ENCODE measurements around the gene BSPRY.

BSPRY gene

DNA sequence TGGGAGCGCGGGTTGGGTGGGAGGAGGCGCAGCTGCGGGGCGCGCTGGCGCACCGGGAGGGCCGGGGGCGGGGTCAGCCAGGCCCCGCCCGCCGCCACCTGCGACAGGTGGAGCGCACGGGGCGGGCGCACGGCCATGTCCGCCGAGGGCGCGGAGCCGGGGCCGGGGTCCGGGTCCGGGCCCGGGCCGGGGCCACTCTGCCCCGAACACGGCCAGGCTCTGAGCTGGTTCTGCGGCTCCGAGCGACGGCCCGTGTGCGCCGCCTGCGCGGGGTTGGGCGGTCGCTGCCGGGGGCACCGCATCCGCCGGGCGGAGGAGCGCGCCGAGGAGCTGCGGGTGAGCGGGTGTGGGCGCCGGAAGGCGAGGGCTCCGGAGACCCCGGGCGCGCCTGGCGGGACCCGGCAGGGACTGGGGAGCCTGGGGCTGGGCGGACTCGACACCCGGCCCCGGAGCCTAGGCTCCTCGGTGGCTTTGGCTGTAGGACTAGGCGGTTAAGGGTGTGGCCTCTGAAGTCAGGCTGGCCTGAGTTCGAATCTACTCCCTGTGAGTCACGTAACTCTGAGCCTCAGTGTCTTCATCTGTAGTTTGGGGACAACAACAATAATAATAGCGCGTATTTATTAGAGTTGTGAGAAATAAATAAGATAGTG is at the start of gene BSPRY:
Gene BSPRY (plus strand): TSS at position 97 of the 650 bp plus-strand sequence. CDS start 39 bp downstream, at position 136.
- DNase-seq (ENCODE audit: low spot score), result peak; percentile 17

DNA sequence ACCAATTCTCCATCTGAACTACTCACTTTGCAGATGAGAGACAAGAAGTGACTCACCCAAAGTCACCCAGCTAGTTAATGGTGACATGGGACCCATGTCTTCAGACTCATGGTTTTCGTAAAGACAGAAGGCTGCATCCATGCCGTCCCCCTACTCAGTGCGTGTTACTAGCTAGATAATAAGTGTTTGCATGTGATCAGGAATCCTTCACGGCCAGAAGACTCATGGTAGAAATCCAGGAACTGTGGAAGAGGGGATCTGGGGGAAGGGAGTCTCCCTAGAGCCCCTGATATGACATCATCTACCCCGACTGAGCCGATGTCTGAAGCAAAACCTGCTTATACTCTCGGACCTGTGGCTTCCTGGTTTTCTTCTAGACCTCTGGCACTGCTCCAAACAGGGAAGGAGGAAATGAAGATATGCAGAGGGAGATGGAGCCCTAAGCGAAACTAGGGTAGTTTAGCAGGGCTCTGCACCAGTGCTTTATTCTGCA is 49.5 kb upstream of the BSPRY start:
- DNase-seq (ENCODE audit: low spot score), result no peak

DNA sequence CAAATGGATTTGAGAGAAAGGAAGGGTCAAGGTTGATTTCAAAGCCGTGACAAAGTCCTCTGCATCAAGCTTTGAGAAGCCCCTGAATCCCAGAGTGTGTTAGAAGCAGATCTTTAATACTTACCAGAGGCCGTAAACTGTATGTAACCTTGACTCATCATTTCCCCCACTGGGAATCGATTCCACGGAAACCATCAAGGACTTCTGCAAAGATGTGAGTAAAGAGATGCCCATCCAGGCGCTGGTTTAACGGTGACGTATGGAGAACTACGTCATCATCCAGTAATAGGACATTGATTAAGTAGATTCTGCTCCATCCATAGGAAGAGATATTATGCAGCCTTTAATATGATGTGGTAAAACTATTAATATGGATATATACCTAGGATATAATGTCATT is 47.8 kb upstream of the BSPRY start:
- no peak for DNase-seq (ENCODE audit: low spot score)

DNA sequence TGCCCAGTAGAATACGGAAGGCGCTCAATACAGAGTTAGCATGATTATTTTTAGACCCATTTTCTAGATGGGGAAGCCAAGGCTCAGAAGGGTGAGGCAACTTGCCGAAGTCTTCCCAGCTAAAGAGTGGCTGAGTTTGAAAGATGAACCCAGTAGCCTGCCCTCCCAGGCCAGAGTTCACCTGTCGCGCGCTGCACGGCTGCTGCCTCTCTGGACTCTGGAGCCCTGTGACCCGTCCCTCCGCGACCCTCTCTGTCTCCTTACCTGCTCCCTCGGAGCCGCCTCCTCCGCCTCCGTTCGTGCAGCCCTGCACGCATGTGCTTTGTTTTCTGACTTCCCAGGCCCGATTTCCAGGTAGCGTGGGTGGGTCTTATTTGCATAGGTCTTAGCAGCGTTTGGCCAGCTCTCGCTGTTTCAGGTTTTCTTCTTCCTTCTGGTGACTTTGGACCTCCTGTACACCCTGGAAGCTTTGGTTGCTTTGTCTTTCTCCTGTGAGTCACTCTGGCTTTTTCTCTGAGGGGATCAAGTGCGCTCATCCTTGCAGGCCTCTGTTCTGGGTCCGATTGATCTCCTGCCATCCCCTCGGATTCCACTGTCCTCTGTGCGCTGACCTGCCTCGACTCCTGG is 46.4 kb upstream of the BSPRY start, which contains the start of gene RNF183:
Gene RNF183 (minus strand): TSS at position 585 of the 627 bp plus-strand sequence. CDS start 5,192 bp downstream, outside the sequence.
- no peak for DNase-seq (ENCODE audit: low spot score)

DNA sequence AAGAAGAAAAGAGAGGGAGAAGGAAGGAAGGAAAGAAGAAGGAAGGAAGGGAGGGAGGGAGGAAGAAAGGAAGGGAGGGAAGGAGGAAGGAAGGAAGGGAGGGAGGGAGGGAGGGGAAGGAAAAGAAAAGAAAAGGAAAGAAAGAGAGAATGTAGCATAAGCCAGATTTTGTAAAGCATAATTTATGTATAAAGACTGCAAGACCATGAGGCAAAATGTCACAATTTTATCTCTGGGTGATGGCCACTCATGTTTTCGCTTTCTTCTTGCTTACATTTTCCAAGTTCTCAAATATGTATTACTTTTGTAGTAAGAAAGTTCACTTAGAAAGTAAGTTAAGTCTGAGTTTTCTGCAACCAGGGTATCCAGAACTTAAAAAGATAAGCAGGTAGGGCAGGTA is 42.8 kb upstream of the BSPRY start:
- DNase-seq (ENCODE audit: low spot score), result no peak

DNA sequence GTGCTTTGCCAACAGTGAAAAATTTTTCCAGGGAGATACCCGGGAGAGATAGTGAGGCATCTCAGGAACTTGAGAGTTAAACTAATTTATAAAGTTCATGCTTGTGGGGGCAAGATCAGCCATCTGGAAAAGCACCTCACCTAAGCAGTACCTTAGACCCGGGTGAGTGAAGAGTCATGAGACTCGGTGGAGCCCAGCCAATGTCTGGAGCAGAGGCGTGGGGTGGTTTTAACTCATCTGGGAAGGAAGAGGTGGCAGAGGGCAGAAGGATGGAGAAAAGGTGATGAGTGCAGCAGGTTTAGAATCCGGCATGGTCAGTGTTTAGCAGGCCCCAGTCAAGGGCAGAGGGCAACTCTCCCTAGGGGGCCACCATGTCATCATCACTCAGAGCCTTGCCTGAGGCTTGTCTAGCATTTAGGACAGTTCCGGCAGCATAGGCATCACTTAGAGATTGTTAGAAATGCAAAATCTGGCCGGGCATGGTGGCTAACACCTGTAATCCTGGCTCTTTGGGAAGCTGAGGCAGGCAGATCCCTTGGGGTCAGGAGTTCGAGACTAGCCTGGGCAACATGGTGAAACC is 41.9 kb upstream of the BSPRY start:
- DNase-seq (ENCODE audit: low spot score), result no peak

DNA sequence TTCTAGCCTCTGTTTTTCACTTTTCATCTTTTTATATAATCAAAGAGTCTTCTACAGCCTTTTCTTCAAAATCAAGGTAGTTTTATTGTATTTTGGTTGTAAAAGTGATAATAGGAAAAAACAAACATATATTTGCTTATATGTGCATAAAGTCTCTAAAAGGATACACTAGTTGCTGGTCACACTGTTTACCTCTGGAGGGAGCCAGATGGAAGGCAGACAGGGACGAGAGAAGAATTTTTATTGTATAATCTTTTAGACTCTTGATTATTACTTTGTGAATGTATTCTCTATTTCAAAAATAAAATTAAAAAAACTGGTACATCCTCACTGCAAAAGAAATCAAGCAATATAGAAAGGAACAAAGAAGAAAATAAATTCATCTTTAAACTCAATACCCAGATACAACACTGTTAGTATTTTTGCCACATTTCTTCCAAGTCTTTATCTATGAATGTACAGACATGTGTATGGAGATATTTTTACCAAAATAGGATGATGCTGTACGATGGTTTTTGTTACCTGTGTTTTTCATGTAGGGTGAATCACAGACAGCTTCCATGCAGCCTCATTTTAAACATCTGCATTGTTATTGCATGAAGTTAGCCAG is 40.0 kb upstream of the BSPRY start:
- DNase-seq (ENCODE audit: low spot score), result peak; percentile 42

DNA sequence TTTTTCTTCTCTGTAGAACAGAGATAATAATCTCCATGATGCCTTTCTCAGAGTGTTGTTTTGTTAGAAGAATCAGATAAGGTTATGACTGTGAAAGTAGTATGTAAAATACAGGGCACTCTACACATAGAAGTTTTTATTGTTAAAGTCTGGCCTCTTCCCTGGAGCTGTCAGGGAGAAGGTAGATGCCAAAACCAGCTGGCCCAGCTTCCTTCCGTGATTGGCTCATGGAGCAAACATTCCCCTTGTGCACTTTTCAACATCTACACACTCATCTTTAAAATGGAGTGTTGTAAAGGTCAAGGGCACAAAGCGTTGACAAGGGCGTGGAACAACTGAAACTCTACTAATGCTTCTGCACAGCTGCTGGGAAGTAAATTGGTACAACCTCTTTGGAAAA is 38.8 kb upstream of the BSPRY start:
- no peak for DNase-seq (ENCODE audit: low spot score)

DNA sequence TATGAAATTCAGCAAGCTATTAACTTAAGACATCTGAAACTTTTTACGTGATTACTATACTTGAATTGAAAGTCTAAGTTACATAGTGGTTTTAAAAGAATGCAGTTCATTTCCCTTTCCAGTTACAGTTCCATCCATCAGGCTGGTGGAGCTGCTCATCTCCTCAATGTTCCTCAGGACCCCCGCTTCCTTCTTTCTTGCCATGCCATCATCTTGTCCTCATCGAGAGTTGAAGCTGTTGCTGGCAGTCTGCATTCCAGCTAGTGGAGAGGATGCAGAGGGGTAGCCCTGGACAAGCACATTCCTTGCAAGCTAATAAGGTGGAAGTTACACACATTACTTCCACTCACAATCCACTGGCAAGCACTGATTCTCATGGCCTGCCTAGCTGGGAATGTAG is 37.4 kb upstream of the BSPRY start:
- DNase-seq (ENCODE audit: low spot score), result no peak

DNA sequence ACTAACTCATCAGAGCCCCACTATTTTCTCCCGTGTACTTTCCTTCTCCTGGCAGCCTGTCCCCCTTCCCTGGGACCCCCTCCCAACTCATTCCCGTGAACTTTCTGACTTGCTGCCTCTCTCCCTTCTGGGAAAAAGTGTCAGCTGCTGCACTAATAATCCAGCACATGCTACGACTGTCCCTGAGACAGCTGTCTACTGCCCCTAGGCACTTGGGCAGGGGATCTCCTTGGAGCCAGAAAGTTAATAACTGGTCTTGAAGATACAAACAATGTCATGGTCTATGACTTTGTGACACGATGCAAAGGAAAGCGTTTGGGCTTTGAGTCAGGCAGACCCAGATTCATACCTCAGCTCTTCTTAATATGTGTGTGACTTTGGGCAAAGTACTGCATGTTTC is 36.1 kb upstream of the BSPRY start:
- DNase-seq (ENCODE audit: low spot score), result no peak

DNA sequence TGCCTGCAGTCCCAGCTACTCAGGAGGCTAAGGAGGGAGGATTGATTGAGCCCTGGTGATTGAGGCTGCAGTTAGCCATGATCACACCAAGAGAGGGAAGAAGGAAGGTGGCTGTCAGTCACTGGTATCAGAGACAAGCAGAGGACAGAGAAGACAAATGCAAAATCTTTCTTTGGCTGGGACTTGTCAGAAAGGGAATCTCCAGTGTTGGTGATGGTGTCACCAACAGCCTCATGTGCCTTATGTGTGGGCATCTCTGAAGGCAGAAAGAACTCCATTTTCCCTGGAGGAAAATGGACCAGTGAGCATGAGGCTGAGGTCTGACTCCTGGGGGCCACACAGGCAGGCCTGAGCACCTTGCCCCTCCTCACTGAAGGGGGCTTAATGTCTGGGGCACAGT is 34.1 kb upstream of the BSPRY start:
- DNase-seq (ENCODE audit: low spot score), result no peak

DNA sequence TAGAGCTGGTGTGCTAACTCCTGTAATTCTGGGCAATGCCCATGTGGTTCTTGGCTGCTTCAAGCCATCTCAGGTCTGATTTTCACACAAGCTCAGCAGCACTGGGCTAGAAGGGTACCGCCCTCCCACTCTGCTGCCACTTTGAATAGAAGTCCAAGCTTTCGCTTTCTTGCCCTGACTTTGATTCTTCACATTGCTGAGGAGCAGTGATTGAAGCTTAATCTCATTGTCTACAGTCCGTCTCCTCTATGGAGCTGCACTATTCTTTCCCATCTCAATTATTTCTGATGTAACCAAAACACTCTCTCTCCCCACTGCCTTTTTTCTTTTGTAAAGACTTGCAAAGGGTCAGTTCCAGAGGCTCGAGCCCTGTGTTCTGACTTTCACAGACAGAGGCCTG is 33.3 kb upstream of the BSPRY start:
- no peak for DNase-seq (ENCODE audit: low spot score)

DNA sequence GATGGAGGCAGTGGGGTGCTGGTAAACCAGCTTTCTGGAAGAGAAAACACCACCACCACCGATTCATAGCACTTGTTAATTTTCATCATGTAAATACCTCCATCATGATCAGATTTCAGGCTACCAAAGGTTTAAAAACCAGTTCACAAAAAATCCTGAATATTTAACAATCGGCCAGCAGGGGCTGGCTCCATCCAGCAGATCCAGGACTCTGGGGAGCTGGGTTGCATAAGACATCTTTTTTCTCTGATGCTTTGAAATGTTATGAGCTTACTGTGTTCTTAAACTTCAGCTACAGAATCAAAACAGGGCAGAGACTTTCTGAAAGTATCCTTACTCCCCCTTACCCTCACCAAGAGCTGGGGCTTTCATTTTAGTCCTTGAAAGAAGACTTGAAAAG is 31.6 kb upstream of the BSPRY start:
- no peak for DNase-seq (ENCODE audit: low spot score)

DNA sequence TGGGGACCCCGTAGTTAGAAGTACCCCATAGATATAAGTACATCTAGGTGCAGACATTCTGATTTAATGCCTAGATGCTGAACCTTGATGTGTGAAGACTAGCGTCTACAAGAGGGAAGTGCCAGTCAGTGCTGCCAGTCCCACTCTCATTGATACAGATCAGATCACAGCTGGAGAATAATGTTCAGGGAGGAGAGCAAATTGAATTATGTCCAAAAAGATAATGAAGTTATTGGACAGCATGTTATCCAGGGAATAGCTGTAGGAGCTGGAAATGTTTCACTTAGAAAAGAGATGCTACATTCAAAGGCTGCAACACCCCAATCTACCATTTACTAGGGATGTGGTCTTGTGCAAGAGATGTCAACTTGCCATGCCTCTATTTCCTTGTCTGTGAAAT is 30.3 kb upstream of the BSPRY start:
- no peak for DNase-seq (ENCODE audit: low spot score)

DNA sequence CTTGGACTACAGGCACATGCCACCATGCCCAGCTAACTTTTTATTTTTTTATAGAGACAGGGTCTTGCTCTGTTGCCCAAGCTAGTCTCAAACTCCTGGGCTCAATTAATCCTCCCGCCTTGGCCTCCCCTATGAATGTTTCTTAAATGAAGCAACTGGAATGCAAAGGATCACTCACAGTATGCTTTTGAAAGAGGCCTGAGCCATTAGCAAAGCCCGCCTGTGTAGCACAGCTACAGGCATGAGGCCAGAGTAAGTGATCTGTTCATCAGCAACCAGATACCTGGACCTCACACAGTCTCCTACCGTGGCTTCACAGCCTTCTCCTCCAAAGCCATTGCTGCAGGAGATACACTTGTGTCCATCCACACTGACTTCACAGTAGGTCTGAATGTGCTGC is 29.3 kb upstream of the BSPRY start:
- DNase-seq (ENCODE audit: low spot score), result no peak

DNA sequence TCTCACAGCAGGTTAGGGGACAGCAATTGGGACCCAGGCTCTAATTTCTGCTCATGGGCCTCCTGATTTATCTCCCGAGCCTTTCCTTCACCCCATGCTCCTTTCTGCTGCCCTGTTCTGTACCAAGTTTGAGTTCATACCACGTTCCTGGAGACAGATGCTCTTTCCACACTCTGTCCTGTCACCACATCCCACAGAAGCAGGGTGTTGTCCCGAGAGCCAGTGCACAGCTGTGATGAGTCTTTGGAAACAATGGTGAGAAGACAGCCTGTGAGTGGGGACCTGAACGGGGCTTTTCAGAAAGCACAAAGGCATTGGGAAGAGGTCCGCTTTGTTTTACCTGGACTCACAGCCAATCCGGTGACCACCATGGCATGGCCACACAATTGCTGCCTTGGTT is 26.7 kb upstream of the BSPRY start:
- DNase-seq (ENCODE audit: low spot score), result no peak

DNA sequence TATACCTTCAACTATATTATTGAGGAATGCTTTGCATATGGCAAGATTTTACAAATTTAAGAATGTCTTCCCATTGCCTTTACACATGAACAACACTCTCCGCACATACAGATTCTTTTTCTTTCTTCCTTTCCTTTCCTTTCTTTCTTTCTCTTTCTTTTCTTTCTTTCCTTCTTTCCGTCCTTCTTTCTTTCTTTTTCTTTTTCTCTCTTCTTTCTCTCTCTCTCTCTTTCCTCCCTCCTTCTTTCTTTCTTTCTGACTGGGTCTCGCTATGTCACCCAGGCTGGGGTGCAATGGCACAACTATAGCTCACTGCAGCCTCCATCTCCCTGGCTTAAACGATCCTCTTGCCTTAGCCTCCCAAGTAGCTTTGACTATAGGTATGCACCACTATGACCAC is 23.1 kb upstream of the BSPRY start:
- no peak for DNase-seq (ENCODE audit: low spot score)

DNA sequence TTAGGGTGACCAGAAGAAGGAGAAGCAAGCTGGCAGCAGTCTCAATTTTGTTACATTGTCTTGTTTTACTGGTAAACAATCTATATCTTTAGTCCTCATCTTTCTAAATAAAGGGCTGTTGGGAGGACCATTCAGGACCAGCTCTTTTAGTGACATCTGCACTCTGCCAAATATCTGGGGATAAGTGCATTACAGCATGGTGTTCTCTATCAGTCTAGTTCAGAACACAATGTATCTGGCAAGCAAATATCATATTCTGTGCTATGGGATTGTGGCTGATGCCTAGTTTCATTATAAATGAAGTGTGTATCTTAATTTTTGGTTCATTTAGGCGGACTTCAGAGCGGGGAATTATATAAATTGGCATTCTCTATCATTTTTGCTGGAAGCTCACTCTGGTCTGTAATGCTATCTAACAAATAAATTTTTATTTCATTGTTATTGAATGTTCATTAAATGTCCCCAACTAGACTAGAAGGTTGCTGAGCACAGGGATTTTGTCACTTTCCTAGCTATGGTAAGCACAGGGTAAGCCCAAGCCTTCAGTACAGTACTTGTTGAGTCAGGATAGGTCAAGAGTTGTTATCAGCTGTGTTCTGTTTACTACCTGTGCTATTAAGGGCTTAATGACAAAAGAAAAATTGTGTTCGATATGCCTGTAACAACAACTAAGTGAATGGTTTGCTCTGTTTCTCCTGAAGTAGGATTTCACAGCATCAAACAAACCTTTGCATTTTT is 21.1 kb upstream of the BSPRY start:
- no peak for DNase-seq (ENCODE audit: low spot score)

DNA sequence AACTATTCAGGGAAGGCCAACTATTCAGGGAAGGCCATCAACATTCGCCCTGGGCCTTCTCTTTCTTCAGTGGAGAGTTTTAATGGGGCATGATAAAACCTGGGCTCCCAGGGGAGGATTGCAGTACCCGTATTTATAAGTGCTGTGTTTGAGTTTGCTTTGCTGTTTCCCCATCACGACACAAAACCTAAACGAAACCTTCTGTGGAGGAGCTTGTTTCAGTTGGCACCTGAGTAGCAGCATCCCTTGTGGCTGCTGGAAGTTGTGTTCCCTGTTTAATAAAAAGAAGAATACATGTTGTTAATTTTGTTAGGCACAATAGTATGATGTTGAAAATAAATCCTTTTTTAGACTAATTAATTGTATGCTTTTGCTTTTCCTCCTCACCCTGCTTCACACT is 17.6 kb upstream of the BSPRY start:
- no peak for DNase-seq (ENCODE audit: low spot score)

DNA sequence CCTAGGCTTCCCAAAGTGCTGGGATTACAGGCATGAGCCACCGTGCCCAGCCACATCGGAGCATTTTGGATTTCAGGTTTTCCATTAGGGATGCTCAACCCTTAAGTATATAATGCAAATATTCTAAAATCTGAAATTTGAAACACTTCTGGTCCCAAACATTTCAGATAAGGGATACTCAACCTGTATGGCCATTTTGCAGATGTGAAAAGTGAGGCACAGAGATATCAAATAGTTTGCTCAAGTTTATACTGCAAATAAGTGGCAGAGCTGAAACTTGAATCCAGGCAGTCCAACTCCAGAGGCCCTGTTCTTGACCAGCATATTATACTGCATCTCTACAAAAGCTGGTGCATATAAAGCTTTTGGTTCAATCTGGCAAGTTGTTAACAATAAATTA is 11.6 kb upstream of the BSPRY start:
- no peak for DNase-seq (ENCODE audit: low spot score)

DNA sequence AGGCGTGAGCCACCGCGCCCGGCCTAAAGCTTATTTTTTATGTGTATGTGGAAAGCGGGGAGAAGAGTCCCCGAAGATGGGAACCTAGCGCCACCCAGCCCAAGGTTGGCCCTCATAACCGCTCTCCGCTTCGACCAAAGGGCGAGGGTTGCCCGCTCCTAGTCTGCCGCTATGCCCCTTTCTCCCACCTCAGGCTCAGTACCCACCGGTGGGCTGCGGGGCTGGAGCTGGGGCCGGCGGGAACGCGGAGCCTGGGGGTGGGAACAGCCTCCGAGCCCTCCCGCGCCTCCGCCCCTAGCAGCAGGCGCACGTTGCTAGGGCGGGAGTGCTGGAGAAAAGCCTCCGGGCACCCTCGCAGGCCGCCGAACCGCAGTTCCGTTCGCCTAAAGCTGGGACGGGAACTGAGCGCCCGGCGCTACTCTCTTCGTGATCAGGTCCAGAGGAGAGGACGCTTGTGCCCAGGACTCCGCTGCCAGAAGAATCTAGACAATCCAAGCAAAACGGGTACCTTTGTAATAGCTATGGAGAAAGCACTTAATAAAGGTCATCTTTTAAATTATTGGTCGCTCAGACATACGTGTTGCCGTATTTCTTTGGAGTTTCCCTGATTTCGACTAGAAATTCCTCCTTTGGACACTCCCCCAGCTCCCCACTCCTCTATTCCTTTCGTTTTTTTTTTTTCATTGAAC is 9.2 kb upstream of the BSPRY start, which contains the start of gene WDR31:
Gene WDR31 (minus strand): TSS at position 265 of the 689 bp plus-strand sequence. CDS start 8,253 bp downstream, outside the sequence.
- DNase-seq (ENCODE audit: low spot score), result peak; percentile 82
